Stomach smooth muscle (tissue), 2 donors: ENCODE data around the gene SH3BP5.

Experiments used
- H3K27ac ChIP-seq: one replicate; pipeline ENCODE4 v1.7.0; 2013; ENCODE audit warnings: mild to moderate bottlenecking, low read length, inconsistent platforms
- H3K27me3 ChIP-seq, 2 donors: one replicate each; pipeline ENCODE4 v1.7.0; 2013; ENCODE audit warnings: low read length in 2 of 2; ENCODE audit not compliant: insufficient read depth in 2 of 2, control insufficient read depth in 1 of 2
- H3K36me3 ChIP-seq, 2 donors: one replicate each; pipeline ENCODE4 v1.7.0; 2013; ENCODE audit warnings: low read length in 2 of 2; ENCODE audit not compliant: control insufficient read depth in 2 of 2, insufficient read depth in 2 of 2
- H3K4me1 ChIP-seq: one replicate; pipeline ENCODE4 v1.7.0; 2013; ENCODE audit warnings: low read length; ENCODE audit not compliant: control insufficient read depth, insufficient read depth
- H3K4me3 ChIP-seq, 2 donors: one replicate each; pipeline ENCODE4 v1.7.0; 2013; ENCODE audit warnings: low read length in 2 of 2
- H3K9ac ChIP-seq, 2 donors: one replicate each; pipeline ENCODE4 v1.7.0; 2013; ENCODE audit warnings: low read length in 2 of 2, mild to moderate bottlenecking in 1 of 2
- H3K9me3 ChIP-seq, 2 donors: one replicate each; pipeline ENCODE4 v1.7.0; 2013; ENCODE audit warnings: low read length in 2 of 2; ENCODE audit not compliant: control insufficient read depth in 2 of 2
- donor health status: healthy.
- donor health status: Pancreatic carcinoma.

Gene SH3BP5

GRCh38 chr3:15346516-15346915 lies 14.1 kb upstream of the SH3BP5 start:
- Histone ChIP-seq H3K27ac (no peak overlapping the region), H3K27me3 (no peaks in the 10 kb centered on the region), H3K4me1 (no peaks in the 10 kb centered on the region), H3K9ac (no peak overlapping the region), H3K4me3 (no peak overlapping the region), H3K36me3 (no peaks in the 10 kb centered on the region), H3K9me3 (peaks cover 0 to 7% of the 10 kb centered on the region in 2 donors)

- H3K9me3 ChIP-seq: peaks cover 0 to 7% of the 10 kb centered on the region in 2 donors
- no peaks in the 10 kb centered on the region for H3K4me1 ChIP-seq
- H3K36me3 ChIP-seq: no peaks in the 10 kb centered on the region
- H3K27me3 ChIP-seq: no peaks in the 10 kb centered on the region
- no peak overlapping the region for H3K9ac ChIP-seq
- no peak overlapping the region for H3K4me3 ChIP-seq
- H3K27ac ChIP-seq: no peak overlapping the region
These were observed 13.3 kb upstream of the SH3BP5 start for GRCh38 chr3:15345608-15346137.

GRCh38 chr3:15345066-15345607 lies 12.8 kb upstream of the SH3BP5 start:
- H3K36me3 ChIP-seq: no peaks in the 10 kb centered on the region
- H3K4me3 ChIP-seq: no peak overlapping the region
- H3K4me1 ChIP-seq: no peaks in the 10 kb centered on the region
- H3K9ac ChIP-seq: no peak overlapping the region
- no peak overlapping the region for H3K27ac ChIP-seq
- H3K9me3 ChIP-seq: peaks cover 0 to 7% of the 10 kb centered on the region in 2 donors
- H3K27me3 ChIP-seq: no peaks in the 10 kb centered on the region

GRCh38 chr3:15342945-15343344 lies 10.6 kb upstream of the SH3BP5 start:
- Histone ChIP-seq H3K27ac (no peak overlapping the region), H3K36me3 (no peaks in the 10 kb centered on the region), H3K4me3 (no peak overlapping the region), H3K9ac (no peak overlapping the region), H3K4me1 (no peaks in the 10 kb centered on the region), H3K9me3 (peaks cover 0 to 4% of the 10 kb centered on the region in 2 donors), H3K27me3 (no peaks in the 10 kb centered on the region)

- no peak overlapping the region for H3K4me3 ChIP-seq
- H3K9ac ChIP-seq: no peak overlapping the region
- H3K4me1 ChIP-seq: no peaks in the 10 kb centered on the region
- H3K27me3 ChIP-seq: no peaks in the 10 kb centered on the region
- H3K9me3 ChIP-seq: peaks cover 0 to 4% of the 10 kb centered on the region in 2 donors
- no peak overlapping the region for H3K27ac ChIP-seq
- H3K36me3 ChIP-seq: no peaks in the 10 kb centered on the region
These were observed 9.9 kb upstream of the SH3BP5 start for GRCh38 chr3:15342246-15342645.

- Histone ChIP-seq H3K27me3 (no peaks in the 10 kb centered on the region), H3K9ac (no peak overlapping the region), H3K4me1 (no peaks in the 10 kb centered on the region), H3K9me3 (peaks cover 0 to 4% of the 10 kb centered on the region in 2 donors), H3K27ac (no peak overlapping the region), H3K4me3 (no peak overlapping the region), H3K36me3 (no peaks in the 10 kb centered on the region)
These were observed 8.8 kb upstream of the SH3BP5 start for GRCh38 chr3:15341030-15341726.

- Histone ChIP-seq H3K9me3 (peaks cover 0 to 4% of the 10 kb centered on the region in 2 donors), H3K9ac (no peak overlapping the region), H3K4me1 (no peaks in the 10 kb centered on the region), H3K36me3 (no peaks in the 10 kb centered on the region), H3K4me3 (no peak overlapping the region), H3K27ac (no peak overlapping the region), H3K27me3 (no peaks in the 10 kb centered on the region)
These were observed 7.4 kb upstream of the SH3BP5 start for GRCh38 chr3:15339786-15340215.

GRCh38 chr3:15339001-15339400 lies 6.6 kb upstream of the SH3BP5 start:
- Histone ChIP-seq H3K9me3 (peaks cover 0 to 4% of the 10 kb centered on the region in 2 donors), H3K27me3 (no peaks in the 10 kb centered on the region), H3K27ac (no peak overlapping the region), H3K9ac (no peak overlapping the region), H3K4me1 (no peaks in the 10 kb centered on the region), H3K36me3 (no peaks in the 10 kb centered on the region), H3K4me3 (no peak overlapping the region)

- Histone ChIP-seq H3K27me3 (no peaks in the 10 kb centered on the region), H3K36me3 (no peaks in the 10 kb centered on the region), H3K9me3 (no peaks in the 10 kb centered on the region), H3K4me3 (no peak overlapping the region), H3K4me1 (peaks cover 2% of the 10 kb centered on the region), H3K9ac (no peak overlapping the region), H3K27ac (no peak overlapping the region)
These were observed 5.6 kb upstream of the SH3BP5 start for GRCh38 chr3:15337963-15338362.

GRCh38 chr3:15336057-15336456 lies 3.7 kb upstream of the SH3BP5 start:
- no peak overlapping the region for H3K4me3 ChIP-seq
- no peak overlapping the region for H3K27ac ChIP-seq
- no peak overlapping the region for H3K9ac ChIP-seq
- peaks cover 15% of the 10 kb centered on the region for H3K4me1 ChIP-seq
- no peaks in the 10 kb centered on the region for H3K27me3 ChIP-seq
- no peaks in the 10 kb centered on the region for H3K36me3 ChIP-seq
- H3K9me3 ChIP-seq: no peaks in the 10 kb centered on the region

GRCh38 chr3:15333956-15334263 lies 1.5 kb upstream of the SH3BP5 start:
- Histone ChIP-seq H3K27ac (no peak overlapping the region), H3K27me3 (no peaks in the 10 kb centered on the region), H3K9me3 (no peaks in the 10 kb centered on the region), H3K4me1 (peaks cover 20% of the 10 kb centered on the region), H3K4me3 (no peak overlapping the region), H3K36me3 (no peaks in the 10 kb centered on the region), H3K9ac (no peak overlapping the region)
